ENCODE results near the gene STAG1.
"Not testable (repeated sequence)": the region's sequence is repeated elsewhere in the genome, so short reads cannot be mapped to it uniquely, and the experiment has no call there.

The STAG1 gene

GRCh38 chr3:136495213-136495612 lies 257.0 kb downstream of the STAG1 start:
- DNase-seq: no peak

GRCh38 chr3:136490646-136491405 lies 261.4 kb downstream of the STAG1 start:
- DNase-seq: no peak

DNA sequence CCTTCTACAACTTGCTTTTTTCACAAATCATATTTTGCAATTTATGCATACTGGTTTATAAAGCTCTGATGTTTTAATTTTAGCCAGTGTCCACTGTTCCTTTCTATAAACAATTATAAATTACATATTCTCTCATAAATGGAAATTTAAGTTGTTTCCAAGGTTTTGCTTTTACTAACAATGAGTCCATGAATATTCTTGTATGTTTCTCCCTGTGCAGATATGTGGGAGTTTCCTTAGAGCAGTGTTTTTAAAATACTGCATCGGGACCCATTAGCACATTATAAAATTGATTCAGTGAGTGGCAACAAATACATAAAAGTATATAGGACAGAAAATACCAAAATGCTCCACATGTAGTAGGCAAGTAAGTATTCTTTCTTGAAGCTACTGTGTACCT lies 266.4 kb downstream of the STAG1 start:
- DNase-seq: no peak

- no peak for DNase-seq
Measured at GRCh38 chr3:136476280-136476679, 275.9 kb downstream of the STAG1 start.

DNA sequence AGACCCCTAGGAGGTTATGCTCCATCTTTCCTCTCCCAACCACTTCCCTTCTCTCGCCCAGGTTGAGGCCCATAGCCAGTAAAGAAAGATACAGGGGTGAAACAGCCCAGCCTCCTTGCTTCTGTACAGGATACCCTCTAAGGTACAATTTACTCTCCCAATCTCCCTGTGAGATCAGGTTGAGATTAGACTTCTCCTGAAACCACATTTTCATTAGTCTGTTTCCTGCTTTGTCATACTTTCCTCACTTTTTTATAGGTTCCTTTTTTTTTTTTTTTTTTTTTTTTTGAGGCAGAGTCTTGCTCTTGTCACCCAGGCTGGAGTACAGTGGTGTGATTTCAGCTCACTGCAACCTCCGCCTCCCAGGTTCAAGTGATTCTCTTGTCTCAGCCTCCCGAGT lies 277.3 kb downstream of the STAG1 start:
- DNase-seq: not testable (repeated sequence)

GRCh38 chr3:136473716-136474326 lies 278.4 kb downstream of the STAG1 start:
- peak; percentile 17 for DNase-seq

GRCh38 chr3:136465296-136465695 lies 286.9 kb downstream of the STAG1 start:
- peak; percentile 4 for DNase-seq

GRCh38 chr3:136464502-136464901 lies 287.7 kb downstream of the STAG1 start:
- peak; percentile 4 for DNase-seq

DNA sequence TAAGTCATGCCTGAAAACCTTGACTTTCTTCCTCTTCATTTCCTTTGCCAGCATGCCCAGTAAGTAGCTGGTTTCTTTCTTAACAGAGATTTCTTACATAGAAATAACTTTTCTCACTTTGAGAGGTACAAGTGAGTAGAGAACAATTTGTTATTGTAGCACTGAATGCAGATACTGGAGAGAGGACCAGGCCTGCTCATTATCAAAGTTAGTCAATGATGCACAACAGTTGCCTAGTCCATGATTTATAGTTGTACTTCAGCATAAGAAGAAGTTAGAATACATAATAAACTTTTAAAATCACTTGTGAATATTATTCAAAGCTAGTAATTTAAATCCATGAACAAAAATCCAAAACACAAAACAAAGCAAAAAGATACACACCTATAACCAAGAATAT lies 289.0 kb downstream of the STAG1 start:
- no peak for DNase-seq

GRCh38 chr3:136457793-136458192 lies 294.4 kb downstream of the STAG1 start:
- DNase-seq: peak; percentile 1

DNA sequence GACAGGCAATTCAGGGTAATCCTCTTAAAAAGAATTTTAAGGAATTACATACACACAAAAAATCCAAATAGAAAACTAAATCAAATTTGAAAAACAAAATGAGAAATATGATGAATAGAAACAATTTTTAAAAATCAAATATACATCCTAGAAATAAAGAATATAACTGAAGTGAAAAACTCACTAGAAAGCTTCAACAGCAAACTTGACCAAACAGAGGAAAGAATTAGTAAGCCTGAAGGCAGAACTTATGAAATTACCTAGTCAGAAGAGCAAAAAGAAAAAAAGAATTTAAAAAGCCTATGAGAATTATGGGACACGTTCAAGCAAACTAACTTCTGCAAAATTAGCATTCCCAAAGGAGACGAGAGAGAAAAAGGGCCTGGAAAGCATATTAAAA lies 296.0 kb downstream of the STAG1 start:
- DNase-seq: no peak

DNA sequence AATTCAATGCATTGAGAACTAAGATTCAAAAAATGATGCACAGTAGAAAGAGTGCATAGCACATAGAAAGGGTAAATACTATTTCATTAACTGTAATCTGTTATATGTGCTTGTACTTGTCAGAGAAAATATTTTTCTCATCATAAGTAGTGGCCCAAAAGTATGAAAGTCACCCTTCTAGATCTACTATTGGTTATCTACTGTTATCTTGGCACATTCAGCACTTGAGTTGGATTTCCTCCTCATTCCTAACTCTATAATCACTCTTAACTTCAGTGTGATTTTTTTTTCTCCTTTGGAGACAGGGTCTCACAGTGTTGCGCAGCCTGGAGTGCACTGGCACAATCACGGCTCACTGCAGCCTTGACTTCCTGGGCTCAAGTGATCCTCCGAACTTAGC lies 307.6 kb downstream of the STAG1 start:
- DNase-seq: peak; percentile 9

DNA sequence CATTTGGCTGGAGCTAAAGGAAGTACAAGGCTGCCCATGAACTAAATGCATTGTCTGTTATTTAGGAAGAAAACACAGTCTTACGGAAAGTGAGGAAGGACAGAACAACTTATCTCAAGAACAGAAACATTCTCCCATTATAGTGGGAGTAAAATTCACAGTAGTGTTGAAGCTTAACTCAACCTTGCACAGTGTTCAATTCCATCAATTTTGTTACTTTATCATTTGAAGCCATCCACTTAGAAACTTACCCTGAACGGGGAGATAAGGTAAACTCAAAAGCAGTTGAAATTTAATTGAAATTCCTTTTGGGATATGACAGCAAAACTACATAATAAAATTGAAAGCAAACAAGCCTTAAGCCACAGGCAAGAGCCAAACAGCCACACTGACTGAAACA lies 315.1 kb downstream of the STAG1 start:
- no peak for DNase-seq

DNA sequence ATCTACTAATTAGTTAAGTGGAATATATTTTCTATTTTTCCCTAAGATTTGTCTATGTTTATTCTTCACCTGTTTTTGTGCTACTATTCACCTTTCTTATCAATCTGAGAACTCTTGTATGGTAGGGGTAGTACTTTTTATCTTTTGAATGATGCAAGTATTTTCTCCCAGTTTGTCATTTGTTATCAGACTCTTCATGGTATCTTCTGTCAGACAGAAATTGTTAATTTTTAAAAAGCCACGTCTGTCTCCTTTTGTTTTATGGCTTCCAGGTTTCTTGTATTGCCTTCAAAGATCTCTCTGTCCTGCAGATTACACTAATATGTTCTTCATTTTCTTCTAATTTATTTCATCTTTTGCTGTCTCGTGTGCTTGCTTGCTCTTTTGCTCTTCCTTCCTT lies 317.7 kb downstream of the STAG1 start:
- no peak for DNase-seq

DNA sequence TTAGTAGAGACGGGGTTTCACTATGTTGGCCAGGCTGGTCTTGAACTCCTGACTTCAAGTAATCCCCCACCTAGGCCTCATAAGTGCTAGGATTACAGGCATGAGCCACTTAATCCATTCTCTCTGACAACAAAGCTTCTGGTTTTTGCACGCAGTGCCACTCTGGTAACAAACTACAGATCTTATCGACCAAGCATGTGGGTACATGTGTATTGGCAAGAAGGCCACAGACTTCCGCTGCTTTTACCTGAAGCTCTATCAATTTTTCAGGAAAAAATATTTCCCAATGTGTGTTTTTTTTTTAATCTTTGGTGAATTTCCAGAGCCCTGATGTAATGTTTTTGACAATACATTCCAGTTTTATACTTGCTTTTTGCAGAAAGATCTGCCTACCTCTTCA lies 319.5 kb downstream of the STAG1 start:
- DNase-seq: no peak

DNA sequence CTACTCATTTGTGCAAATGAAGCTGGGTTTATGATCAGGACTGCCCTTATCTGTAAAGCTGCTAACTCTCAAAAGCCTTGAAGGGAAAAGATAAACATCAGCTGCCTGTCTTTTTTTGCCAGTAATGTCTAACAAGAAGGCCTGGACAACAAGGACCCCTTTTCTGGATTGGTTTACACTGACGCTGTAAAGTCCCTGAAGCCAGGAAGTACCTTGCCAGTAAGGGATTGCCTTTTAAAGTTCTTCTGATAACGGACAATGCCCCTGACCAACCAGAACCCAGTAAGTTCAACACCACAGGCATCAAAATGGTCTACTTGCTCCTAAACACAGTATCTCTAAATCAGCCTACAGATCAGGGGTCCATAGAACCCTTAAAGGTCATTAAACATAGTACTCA lies 324.0 kb downstream of the STAG1 start:
- DNase-seq: no peak

DNA sequence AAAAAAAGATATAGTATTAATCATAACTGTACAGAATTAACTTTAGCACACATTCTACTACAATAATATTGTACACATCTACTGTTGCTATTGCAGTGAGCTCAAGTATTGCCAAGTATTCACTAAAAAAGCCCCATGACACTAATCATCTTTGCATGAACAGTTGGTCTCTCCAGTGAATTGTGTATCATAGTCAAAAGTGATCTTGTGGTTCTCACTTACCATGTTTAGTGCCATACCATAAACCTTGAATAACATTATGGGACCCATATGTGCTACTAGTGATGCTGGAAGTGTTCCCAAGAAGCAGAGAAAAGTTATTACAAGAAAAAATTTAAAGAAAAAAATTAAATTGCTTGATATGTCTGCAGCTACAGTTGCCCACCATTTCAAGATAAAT lies 324.9 kb downstream of the STAG1 start:
- no peak for DNase-seq

DNA sequence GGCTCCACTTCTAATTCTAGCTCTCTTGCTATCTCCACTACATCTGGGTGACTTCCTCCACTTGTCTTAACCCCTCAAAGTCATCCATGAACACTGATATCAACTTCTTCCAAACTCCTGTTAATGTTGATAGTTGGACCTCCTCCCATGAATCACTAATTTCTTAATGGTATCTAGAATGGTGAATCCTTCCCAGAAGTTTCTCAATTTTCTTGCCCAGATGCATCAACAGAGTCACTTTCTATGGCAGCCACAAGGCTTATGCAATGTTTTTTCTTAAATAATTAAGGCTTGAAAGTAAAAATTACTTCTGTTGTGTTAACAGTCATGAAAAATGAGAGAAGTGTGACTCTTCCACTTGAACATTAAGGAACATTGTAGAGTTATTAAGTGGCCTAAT lies 337.7 kb downstream of the STAG1 start:
- no peak for DNase-seq

DNA sequence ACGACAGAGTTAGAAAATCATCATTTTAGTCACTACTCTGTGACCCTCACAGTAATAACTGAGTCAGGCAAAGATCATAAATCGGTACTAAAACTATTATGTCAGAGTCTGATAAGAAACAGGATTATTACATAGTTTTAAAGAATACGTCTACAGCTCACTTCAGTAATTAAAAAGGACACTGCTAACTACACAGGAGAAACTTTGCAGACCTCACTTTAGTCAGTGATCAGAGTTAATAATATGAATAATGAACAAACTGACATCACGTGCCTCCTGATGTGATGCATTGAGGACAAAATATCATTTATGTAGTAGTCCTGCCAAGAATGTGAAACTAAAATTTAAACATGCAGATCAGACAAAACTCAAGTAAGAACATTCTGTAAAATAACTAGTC lies 339.9 kb downstream of the STAG1 start:
- no peak for DNase-seq

GRCh38 chr3:136409549-136409948 lies 342.6 kb downstream of the STAG1 start:
- no peak for DNase-seq

DNA sequence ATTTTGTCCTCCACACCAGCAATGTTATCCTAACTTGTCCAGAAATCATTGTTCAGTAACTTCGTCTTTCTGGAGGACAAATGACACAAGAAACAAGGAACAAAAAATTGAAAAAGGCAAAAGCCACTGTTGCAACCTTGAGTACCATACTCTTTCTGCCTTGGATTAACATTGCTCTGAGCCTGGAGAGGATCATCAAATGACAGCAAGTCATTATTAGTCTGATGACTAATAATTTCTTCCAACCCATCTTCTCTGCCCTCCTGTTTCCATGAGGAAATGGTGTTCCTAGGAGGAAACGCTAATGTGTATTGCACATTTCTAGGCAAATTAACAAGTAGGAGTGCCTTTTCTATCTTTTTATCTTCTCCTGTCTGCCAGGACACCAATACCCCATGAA lies 348.1 kb downstream of the STAG1 start:
- DNase-seq: no peak

- DNase-seq: no peak
Measured at GRCh38 chr3:136396916-136397315, 355.3 kb downstream of the STAG1 start.

- no peak for DNase-seq
Measured at GRCh38 chr3:136390574-136390973, 361.6 kb downstream of the STAG1 start.

DNA sequence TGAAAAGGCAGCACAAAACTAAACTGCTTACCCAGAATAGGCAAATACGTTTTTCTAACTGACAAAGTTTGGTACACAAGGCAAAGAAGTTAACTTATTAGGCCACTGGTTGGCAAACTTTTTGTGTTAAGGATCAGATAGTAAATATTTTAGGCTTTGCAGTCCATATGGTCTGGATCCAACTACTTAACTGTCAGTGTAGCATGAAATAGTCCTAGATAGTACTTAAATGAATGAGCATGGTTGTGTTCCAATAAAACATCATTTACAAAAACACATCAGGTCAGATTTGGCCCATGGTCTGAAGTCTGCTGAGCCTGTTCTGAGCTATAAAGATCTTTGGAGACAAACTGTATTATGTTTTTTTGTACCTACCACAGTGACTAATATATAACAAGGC lies 365.1 kb downstream of the STAG1 start:
- DNase-seq: no peak

DNA sequence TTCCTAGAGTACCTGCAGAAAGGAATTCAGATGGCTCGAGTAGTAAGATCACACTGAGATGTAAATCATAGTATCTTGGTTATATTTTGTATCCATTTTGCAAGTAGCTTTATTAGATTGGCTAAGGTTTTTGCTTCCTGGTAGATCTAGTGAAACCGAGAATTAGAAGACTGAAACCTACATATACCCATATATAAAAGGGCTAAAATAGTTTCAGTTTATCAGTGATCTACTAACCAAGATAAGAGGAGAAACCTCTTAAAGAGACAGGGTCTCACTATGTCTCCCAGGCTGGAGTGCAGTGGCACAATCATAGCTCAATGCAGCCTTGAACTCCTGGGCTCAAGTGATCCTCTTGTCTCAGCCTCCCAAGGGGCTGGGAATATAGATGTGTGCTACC lies 366.7 kb downstream of the STAG1 start:
- DNase-seq: no peak

Measured in fibroblast of skin of scalp (primary cell).